Activated CD4-positive, alpha-beta T cell treated with anti-CD3 and anti-CD28 coated beads, Interleukin-2, amount 10 ng/mL, durations not matched to agents 7 days and 5 days (primary cell): ENCODE measurements around the gene SNED1. TPM values are rescaled to one million over a fixed set of nuclear protein-coding genes. Genes with fewer than 3 reads are reported as not detected.
"Not testable (repeated sequence)": the region's sequence is repeated elsewhere in the genome, so short reads cannot be mapped to it uniquely, and the experiment has no call there.

Source experiments
- CTCF ChIA-PET: fragments of 350-600 bp; sonication (Branson Sonifier 250); formaldehyde crosslinking; loops from one replicate; lab custom pipeline; 2021; ENCODE audit warnings: antibody characterized with exemption; lab: Charles Lee
- POLR2A ChIA-PET: fragments of 350-600 bp; sonication (Branson Sonifier 250); formaldehyde crosslinking; loops from one replicate; lab custom pipeline; 2021; ENCODE audit warnings: antibody characterized with exemption; lab: Charles Lee
- DNase-seq: peaks from one replicate; pipeline ENCODE4 v3.0.0-alpha.2; 2020
- H3K27ac Mint-ChIP-seq: one replicate; pipeline ENCODE4 v1.8.0; 2021; ENCODE audit warnings: mild to moderate bottlenecking, moderate library complexity, mixed read lengths
- H3K27me3 Mint-ChIP-seq: one replicate; pipeline ENCODE4 v1.8.0; 2021; ENCODE audit warnings: mixed read lengths
- H3K36me3 Mint-ChIP-seq: one replicate; pipeline ENCODE4 v1.8.0; 2021; ENCODE audit warnings: low read depth, mixed read lengths
- H3K4me1 Mint-ChIP-seq: one replicate; pipeline ENCODE4 v1.8.0; 2021; ENCODE audit warnings: mixed read lengths
- H3K4me3 Mint-ChIP-seq: one replicate; pipeline ENCODE4 v1.8.0; 2021; ENCODE audit warnings: mild to moderate bottlenecking, moderate library complexity, mixed read lengths
- H3K9me3 Mint-ChIP-seq: one replicate; pipeline ENCODE4 v1.8.0; 2021; ENCODE audit warnings: mixed read lengths
- total RNA-seq, 2 experiments: library from RNA; stranded (reverse); gene quantifications; one replicate each; pipeline ENCODE4 v1.2.3, GENCODE V29; 2021

Gene SNED1
- total RNA-seq, 2 experiments from 2014 or later: 6.1 to 8.6 TPM

DNA sequence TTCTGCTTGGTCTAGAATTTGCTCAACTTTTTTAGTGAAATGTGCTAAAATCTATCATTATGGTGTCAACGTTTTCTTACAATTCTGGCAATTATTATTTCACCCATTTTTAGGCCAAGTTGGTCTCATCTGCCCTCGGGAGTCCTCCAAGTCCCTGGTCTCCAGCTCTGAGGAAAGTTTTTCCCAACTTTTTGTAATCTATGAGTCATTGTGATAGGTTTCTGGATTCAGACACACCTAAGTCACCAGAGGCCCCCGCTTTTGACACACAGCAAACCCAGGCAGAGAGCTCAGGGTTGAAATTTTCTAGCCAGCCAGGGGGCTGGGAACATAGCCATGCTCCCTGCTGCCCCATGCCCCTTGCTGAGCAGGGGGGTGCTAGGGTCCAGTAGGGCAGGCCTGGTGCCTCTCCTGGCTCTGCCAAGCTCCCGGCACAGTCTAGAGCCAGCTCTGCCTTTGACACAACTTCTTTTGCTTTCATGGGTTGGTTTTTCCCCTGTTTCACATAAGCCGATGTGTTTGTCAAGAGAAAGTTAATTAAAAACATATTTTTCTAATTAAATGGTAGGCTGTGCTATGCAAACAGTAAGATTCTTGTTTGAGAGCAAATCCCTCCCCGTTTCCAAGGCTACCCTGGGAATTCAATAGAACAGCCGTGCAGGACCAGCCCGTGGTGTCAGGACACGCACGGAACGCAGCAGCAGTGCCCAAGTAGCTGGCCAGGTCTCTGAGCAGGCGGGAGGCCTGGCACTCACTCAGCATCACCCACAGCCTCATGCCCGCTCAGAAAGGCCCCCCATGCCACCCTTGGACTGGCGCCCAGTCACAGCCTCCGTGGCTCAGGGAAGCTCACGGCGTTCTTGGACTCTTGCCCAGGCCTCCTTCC lies 25.5 kb upstream of the SNED1 start:
- CTCF ChIA-PET: no interaction called here
- peaks cover 3% of the 10 kb centered on the region for H3K9me3 Mint-ChIP-seq
- H3K4me1 Mint-ChIP-seq: peaks cover 17% of the 10 kb centered on the region
- peaks cover 14% of the 10 kb centered on the region for H3K27me3 Mint-ChIP-seq
- POLR2A ChIA-PET: no interaction called here
- no peak for DNase-seq
- peaks cover 3% of the 10 kb centered on the region for H3K36me3 Mint-ChIP-seq
- peak overlapping the region; percentile 9 for H3K27ac Mint-ChIP-seq
- H3K4me3 Mint-ChIP-seq: no peak overlapping the region

DNA sequence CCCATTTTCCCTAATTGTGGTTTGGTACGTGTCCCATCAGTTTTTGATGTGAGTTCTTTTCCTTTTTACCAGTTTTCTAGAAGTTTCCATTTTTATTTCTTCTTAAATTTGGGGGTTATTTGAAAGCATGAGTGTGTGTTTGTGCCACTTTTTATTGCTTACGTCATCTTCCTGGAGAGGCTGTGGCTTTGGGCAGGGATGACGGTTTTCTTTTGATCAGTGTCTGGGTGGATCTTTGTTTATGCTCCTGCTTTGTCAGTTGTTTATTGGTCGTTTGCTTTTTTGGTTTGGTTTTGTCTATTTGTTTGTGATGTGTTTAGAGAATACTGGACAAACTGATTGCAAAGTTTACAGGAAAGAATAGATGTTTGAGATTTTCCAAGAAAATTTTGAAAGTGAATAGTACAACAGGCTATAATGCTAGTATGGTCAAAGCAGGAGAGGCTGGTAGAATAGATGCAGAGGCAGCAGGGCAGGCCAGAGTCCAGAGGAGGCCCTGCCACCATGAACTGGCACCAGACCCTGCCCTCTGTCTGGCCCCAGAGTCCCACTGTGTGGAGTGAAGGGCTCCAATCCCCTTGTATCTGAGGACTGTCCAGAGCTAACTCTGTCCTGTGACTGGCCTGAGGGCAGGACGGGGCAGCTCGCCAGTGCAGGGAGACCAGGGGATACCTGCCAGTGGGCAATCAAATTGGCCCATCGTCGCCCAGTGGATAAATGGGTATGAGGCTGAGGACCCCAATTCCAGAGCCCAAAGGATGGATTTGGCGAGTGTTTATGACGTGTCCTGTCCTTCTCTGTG lies 23.4 kb upstream of the SNED1 start:
- POLR2A ChIA-PET: no interaction called here
- peaks cover 17% of the 10 kb centered on the region for H3K4me1 Mint-ChIP-seq
- DNase-seq: peak; percentile 49
- H3K4me3 Mint-ChIP-seq: peak overlapping the region; percentile 23
- peaks cover 3% of the 10 kb centered on the region for H3K9me3 Mint-ChIP-seq
- peaks cover 3% of the 10 kb centered on the region for H3K36me3 Mint-ChIP-seq
- H3K27ac Mint-ChIP-seq: peak overlapping the region; percentile 87
- CTCF ChIA-PET: interaction anchor here (0.6 kb wide), 1 partner anchor 455 kb away, joined by 3 read pairs; no protein-coding TSS in a partner anchor
- peaks cover 14% of the 10 kb centered on the region for H3K27me3 Mint-ChIP-seq

DNA sequence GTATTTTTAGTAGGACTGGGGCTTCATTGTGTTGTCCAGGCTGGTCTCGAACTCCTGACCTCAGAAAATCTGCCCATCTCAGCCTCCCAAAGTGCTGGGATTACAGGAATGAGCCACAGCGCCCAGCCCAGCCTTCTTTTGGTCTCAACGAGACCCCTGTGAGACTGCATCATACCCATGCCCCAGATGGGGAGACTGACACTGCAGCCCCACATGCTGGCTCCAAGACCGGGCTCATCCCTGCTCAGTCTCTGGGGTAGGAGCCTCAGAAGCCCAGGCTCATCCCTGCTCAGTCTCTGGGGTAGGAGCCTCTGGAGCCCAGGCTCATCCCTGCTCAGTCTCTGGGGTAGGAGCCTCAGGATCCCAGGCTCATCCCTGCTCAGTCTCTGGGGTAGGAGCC lies 22.5 kb upstream of the SNED1 start:
- H3K27ac Mint-ChIP-seq, POLR2A ChIA-PET, H3K4me3 Mint-ChIP-seq, DNase-seq, CTCF ChIA-PET, H3K36me3 Mint-ChIP-seq, H3K9me3 Mint-ChIP-seq: not testable (repeated sequence)
- Mint-ChIP-seq H3K27me3 (peaks cover 14% of the 10 kb centered on the region), H3K4me1 (peaks cover 14% of the 10 kb centered on the region)

DNA sequence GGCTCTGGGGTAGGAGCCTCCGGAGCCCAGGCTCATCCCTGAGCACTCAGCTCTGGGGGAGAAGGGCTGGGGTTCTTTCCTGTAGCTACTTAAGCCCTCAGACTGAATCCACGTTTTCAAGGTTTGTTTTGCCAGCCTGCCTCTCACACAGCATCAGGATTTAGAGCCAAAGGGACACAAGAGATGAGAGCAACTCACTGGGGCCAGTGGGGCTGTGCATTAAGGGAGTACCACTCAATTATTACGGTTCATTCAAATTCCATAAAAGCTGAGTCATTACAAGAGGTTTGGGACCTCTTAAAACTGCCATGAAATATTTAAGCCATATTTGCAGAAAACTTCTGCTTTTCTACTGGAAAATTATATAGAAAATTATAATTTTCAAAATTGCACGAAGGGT lies 17.1 kb upstream of the SNED1 start:
- Mint-ChIP-seq H3K4me1 (no peaks in the 10 kb centered on the region), H3K36me3 (no peaks in the 10 kb centered on the region), H3K9me3 (no peaks in the 10 kb centered on the region), H3K27ac (no peak overlapping the region), H3K4me3 (no peak overlapping the region), H3K27me3 (peaks cover 6% of the 10 kb centered on the region)
- POLR2A ChIA-PET: no interaction called here
- no peak for DNase-seq
- CTCF ChIA-PET: no interaction called here

DNA sequence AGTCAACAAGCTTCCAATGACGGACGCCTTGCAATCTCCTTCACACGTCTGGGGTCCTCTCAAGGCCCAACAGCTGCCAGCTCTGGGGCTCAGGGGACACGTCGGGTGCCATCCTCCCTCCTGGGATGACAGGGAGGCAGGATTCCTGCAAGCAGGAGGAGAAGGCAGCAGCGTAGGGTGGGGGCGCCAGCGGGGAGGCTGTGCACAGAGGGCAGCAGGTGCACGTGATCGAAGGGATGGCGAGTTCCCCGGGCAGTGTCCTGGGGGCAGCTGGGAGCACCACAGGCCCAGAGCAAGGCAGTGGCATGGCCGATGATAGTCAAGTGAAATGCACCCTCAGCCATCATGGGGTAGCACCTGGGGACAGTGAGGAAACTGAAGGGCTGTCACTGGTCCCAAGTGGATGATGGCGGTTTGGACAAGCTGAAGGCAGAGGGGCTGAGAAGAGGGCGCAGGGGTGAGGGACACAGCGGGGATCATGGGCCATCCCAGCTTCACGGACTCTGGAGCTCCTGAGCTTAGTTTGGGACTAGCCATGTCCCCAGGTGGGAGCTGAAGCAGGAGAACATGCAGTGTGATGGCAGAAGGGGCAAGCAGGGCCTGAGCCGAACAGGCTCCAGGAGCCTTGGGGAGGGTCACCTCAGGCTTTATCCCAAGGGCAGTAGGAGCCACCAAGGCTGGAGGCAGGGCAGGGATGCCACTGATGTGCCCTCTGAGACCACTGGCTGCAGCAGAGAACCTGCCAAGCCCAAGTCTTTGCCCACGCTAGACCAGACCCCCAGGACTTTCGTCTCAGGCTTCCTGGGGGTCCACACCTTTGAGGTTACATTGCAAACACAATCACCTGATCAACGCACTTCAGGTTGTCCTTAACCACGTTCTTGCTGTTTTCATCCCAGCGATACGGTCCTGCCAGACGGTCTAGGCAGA lies 16.3 kb upstream of the SNED1 start:
- H3K27ac Mint-ChIP-seq: no peak overlapping the region
- DNase-seq: no peak
- H3K4me1 Mint-ChIP-seq: no peaks in the 10 kb centered on the region
- ChIA-PET CTCF (no interaction called here), POLR2A (no interaction called here)
- H3K9me3 Mint-ChIP-seq: no peaks in the 10 kb centered on the region
- no peaks in the 10 kb centered on the region for H3K36me3 Mint-ChIP-seq
- peaks cover 6% of the 10 kb centered on the region for H3K27me3 Mint-ChIP-seq
- H3K4me3 Mint-ChIP-seq: no peak overlapping the region

DNA sequence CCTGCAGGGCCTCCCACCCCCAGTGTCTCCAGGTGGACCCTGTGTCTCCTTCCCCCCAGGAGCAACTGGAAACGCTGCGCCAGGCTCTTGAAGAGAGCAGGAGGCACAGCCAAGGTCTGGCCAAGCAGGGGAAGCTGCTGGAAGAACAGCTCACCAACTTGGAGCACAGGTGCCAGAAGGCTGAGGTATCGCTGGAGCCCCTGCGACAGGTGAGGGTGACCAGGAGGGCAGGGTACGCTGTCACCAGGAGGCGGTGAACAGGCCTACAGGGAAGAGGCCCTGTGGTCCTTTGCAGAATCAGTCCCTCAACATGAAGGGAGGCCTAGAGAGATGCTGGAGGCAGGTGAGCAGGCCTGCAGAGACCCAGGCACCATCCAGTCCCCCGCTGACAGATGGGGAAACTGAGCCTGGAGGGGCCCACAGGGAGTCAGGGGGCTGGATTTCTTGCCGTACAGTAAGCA lies 15.6 kb upstream of the SNED1 start:
- peaks cover 6% of the 10 kb centered on the region for H3K27me3 Mint-ChIP-seq
- no peak overlapping the region for H3K27ac Mint-ChIP-seq
- DNase-seq: no peak
- POLR2A ChIA-PET: no interaction called here
- no peaks in the 10 kb centered on the region for H3K9me3 Mint-ChIP-seq
- no peak overlapping the region for H3K4me3 Mint-ChIP-seq
- no peaks in the 10 kb centered on the region for H3K4me1 Mint-ChIP-seq
- CTCF ChIA-PET: no interaction called here
- no peaks in the 10 kb centered on the region for H3K36me3 Mint-ChIP-seq

DNA sequence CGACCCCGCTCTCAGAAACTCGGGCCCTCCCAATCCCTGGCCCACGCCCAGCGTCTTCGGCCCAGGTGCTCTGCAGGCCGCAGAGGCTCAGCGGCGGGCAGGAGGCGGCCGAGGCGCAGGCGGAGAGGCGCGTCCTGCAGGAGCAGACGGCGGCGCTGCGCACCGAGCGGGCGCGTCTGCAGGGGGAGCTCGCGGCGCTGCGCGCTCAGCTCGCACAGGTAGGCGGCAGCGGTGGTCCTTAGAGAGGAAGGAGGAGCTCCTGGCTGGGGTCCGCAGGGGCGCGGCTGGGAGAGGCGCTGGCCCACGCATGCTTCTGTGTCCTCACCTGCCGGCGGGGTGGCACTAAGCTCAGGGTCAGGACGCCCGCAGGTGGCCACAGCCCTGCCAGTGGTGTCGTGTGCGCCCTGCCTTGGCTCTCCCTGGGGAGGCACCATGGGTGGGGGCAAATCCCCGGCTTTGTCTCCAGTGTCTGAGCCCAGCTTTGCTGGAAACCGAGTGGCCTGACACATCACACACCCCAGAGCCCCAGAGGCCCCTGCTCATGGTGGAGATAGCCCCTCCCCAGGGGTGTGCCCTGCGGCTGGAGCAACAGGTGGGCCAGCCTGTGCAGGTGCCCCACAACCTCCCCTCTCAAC lies 14.9 kb upstream of the SNED1 start:
- CTCF ChIA-PET: interaction anchor here (0.7 kb wide), 1 partner anchor 153 kb away, joined by 3 read pairs; no protein-coding TSS in a partner anchor
- Mint-ChIP-seq H3K27me3 (peaks cover 6% of the 10 kb centered on the region), H3K4me1 (no peaks in the 10 kb centered on the region), H3K9me3 (no peaks in the 10 kb centered on the region), H3K36me3 (no peaks in the 10 kb centered on the region), H3K27ac (no peak overlapping the region), H3K4me3 (no peak overlapping the region)
- DNase-seq: peak; percentile 36
- POLR2A ChIA-PET: no interaction called here

DNA sequence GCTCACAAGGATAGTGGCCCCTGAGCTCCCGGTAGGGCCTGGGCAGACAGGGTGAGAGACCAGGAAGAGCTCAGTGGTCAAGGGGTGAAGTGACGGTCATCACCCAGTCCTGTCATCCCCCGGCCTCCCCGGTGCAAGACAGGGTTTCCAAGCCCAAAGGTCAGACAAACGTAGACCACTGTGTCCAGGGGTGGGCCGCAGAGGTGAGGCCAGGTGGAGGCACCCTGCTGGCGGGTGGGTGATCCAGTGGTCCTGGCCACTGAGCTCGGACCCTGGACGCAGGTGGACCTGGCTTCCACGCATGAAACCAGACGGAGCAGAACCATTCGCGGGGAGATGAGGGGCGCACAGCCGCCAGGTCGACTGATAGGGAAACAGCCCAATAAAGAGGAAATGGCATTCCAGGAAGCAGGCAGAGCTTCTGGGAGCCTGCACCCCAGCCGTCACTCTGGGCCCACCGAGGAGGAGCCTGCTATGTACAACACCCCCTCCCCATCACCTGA lies 14.4 kb upstream of the SNED1 start:
- POLR2A ChIA-PET: no interaction called here
- no peak overlapping the region for H3K27ac Mint-ChIP-seq
- no peak overlapping the region for H3K4me3 Mint-ChIP-seq
- H3K27me3 Mint-ChIP-seq: peaks cover 6% of the 10 kb centered on the region
- CTCF ChIA-PET: interaction anchor here (0.7 kb wide), 1 partner anchor 153 kb away, joined by 3 read pairs; no protein-coding TSS in a partner anchor
- H3K36me3 Mint-ChIP-seq: no peaks in the 10 kb centered on the region
- DNase-seq: no peak
- H3K9me3 Mint-ChIP-seq: no peaks in the 10 kb centered on the region
- H3K4me1 Mint-ChIP-seq: no peaks in the 10 kb centered on the region

DNA sequence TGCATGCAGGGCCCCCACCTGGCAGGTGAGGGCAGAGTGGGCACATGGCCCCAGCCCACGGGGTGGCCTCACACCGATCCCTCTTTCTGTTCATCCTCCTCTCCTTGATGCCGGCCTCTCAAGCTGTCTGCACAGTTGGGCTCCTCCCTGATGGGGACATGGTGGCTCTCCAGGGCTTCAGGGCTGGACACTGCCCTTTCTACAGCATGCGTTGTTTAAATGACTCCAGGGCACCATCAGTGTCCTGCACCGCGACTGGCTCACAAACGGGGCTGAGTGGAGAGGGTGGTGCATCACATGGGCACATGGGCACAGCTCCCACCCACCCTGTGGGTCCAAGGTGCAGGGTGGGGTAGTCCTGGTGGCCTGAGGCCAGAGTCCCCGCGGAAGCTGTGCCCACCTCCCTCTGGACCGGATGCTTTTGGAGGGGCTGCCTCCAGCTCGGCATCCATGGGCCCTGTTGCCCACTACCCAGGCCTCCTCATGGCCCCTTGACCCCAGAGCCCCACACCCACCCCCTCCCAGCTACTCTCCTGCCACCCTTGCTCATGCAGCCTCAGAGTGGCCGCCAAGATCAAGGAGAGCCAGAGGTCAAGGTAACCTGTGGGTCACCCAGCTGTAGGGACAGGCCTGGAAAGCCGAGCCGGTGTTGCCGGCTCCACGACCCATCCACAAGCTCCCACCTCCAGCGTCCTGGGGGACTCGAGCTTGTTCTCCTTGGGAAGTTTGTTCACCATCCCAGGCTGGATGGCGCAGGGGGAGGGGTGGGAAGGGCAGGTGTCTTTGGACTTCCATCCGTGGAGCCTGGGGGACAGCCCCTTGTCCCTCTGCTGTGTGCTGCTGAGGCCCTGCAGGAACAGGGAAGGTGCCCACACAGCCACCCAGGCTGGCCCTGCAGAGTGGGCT lies 12.3 kb upstream of the SNED1 start:
- no peak for DNase-seq
- Mint-ChIP-seq H3K9me3 (no peaks in the 10 kb centered on the region), H3K4me3 (no peak overlapping the region), H3K27ac (no peak overlapping the region), H3K4me1 (no peaks in the 10 kb centered on the region), H3K36me3 (no peaks in the 10 kb centered on the region), H3K27me3 (peaks cover 5% of the 10 kb centered on the region)
- ChIA-PET CTCF (no interaction called here), POLR2A (no interaction called here)

DNA sequence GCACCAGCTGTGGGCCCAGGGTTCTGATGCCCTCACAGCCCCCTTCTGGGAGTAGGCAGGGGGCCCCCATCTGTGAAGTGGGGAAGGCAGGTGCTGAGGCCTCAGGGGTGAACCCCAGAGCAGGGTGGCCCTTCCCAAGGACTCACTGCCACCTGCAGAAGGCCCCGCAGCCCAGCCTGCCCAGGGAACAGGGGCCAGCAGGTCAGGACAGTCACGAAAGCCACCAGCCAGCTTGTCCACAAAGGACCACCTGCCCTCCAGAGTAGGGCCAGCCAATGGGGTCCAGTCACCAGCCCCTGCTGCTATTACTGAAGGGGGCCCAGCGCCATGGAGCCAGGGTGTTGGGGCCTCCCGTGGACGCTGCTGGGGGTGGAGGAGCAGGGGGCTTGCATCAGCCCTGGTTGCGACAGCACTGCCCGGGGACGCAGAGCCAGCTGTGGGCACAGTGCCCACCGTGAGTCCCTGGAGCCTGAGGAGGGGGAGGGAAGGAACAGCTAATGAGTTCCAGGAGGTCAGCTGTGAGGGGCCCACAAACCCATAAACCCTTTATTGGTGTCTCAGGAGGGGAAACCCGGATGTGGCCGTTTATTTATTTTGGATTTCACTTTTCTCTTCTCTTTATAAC lies 11.5 kb upstream of the SNED1 start:
- no peak overlapping the region for H3K27ac Mint-ChIP-seq
- POLR2A ChIA-PET: no interaction called here
- DNase-seq: no peak
- CTCF ChIA-PET: no interaction called here
- H3K36me3 Mint-ChIP-seq: no peaks in the 10 kb centered on the region
- no peak overlapping the region for H3K4me3 Mint-ChIP-seq
- H3K27me3 Mint-ChIP-seq: peaks cover 4% of the 10 kb centered on the region
- H3K4me1 Mint-ChIP-seq: no peaks in the 10 kb centered on the region
- H3K9me3 Mint-ChIP-seq: no peaks in the 10 kb centered on the region

DNA sequence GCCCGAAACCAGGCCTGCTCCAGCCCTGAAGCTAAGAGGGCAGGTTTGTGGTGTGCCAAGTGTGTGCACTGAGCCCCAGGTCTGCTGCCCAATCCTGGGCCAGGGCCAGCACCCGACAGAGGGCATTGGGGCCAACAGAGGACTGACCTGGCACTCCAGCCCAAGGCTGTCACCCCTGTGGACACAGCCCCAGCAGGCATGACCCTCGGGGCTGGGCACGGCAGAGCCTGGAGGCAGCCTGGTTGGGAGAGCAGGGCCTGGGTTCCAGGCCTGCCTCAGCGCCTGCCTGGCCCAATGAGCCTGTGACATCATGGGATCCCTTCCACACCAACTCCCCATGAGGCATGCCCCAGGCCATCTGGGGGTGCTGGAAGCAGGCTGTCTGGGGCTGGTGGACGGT lies 10.8 kb upstream of the SNED1 start:
- no peak overlapping the region for H3K27ac Mint-ChIP-seq
- DNase-seq: no peak
- POLR2A ChIA-PET: no interaction called here
- H3K9me3 Mint-ChIP-seq: no peaks in the 10 kb centered on the region
- CTCF ChIA-PET: no interaction called here
- H3K27me3 Mint-ChIP-seq: peaks cover 4% of the 10 kb centered on the region
- H3K4me1 Mint-ChIP-seq: no peaks in the 10 kb centered on the region
- no peak overlapping the region for H3K4me3 Mint-ChIP-seq
- H3K36me3 Mint-ChIP-seq: no peaks in the 10 kb centered on the region
